ENCODE results near the gene ARHGAP8.

GRCh38 chr22:44719586-44720368 is 32.6 kb upstream of the ARHGAP8 start:
- TF ChIP-seq, protein P1, sequence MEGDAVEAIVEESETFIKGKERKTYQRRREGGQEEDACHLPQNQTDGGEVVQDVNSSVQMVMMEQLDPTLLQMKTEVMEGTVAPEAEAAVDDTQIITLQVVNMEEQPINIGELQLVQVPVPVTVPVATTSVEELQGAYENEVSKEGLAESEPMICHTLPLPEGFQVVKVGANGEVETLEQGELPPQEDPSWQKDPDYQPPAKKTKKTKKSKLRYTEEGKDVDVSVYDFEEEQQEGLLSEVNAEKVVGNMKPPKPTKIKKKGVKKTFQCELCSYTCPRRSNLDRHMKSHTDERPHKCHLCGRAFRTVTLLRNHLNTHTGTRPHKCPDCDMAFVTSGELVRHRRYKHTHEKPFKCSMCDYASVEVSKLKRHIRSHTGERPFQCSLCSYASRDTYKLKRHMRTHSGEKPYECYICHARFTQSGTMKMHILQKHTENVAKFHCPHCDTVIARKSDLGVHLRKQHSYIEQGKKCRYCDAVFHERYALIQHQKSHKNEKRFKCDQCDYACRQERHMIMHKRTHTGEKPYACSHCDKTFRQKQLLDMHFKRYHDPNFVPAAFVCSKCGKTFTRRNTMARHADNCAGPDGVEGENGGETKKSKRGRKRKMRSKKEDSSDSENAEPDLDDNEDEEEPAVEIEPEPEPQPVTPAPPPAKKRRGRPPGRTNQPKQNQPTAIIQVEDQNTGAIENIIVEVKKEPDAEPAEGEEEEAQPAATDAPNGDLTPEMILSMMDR (conservative IDR thresholded peaks at IDR 0.05; ENCODE audit: low read length), result no peak
- TF ChIP-seq EZH2phosphoT487 (IDR thresholded peaks at IDR 0.05; ENCODE audit: borderline replicate concordance, low read depth, low read length), result no peak
